ENCODE results near the gene RPA3. TPM values are rescaled to one million over a fixed set of nuclear protein-coding genes. Genes with fewer than 3 reads are reported as not detected.

Gene RPA3
- total and polyA plus RNA-seq, 2 donors (not counting 3 experiments of a cell fraction or from before 2014, with no cell fraction given) = 15.6 to 34.4 TPM

GRCh38 chr7:7664291-7664690, 54.1 kb downstream of the RPA3 start:
- Histone ChIP-seq H3K4me2 (ENCODE audit: insufficient read depth, low read length) (no peak overlapping the region), H3K9me1 (replicated peaks; ENCODE audit: control insufficient read depth, extremely low read depth, insufficient read depth, low read length) (peaks cover 2% of the 10 kb centered on the region), H3K9ac (replicated peaks; ENCODE audit: extremely low read depth, insufficient read depth, low read length) (no peak overlapping the region), H2AFZ (ENCODE audit: low read depth, low read length) (peak overlapping the region; percentile 26), H3K27me3 (ENCODE audit: control insufficient read depth in 2 of 2, insufficient read depth in 2 of 2, low read length in 2 of 2) (no peaks in the 10 kb centered on the region), H3K79me2 (ENCODE audit: control insufficient read depth, insufficient read depth, low read length) (no peaks in the 10 kb centered on the region), H3K36me3 (ENCODE audit: control insufficient read depth in 2 of 2, extremely low read depth in 1 of 2, insufficient read depth in 2 of 2, low read length in 2 of 2) (no peaks in the 10 kb centered on the region), H3K4me1 (ENCODE audit: control insufficient read depth, extremely low read depth, insufficient read depth, low read length) (no peaks in the 10 kb centered on the region), H4K20me1 (replicated peaks; ENCODE audit: control insufficient read depth, extremely low read depth, insufficient read depth, low read length) (no peaks in the 10 kb centered on the region), H3K27ac (ENCODE audit: insufficient read depth, low read depth, low read length) (no peak overlapping the region), H3K4me3 (replicated peaks in 1 of 3; ENCODE audit: insufficient read depth in 1 of 3, low read depth in 1 of 3, low read length in 3 of 3) (no peak overlapping the region), H3K9me3 (replicated peaks; ENCODE audit: control insufficient read depth, insufficient read depth, low read length) (no peaks in the 10 kb centered on the region)
- intact Hi-C loops (cut with micrococcal nuclease) (loop anchor here (5.0 kb wide), 1 partner anchor 633 kb away; no protein-coding TSS in a partner anchor), dilution Hi-C loops (cut with MboI; ENCODE audit: extremely low pct_ligation_motif_present, low sequenced_read_pairs) (no loop called here)
- CTCF ChIA-PET = interaction anchor here (1.0 to 2.0 kb wide), 3 partner anchors 17 to 632 kb away, joined by 5 to 8 read pairs (median 5); no protein-coding TSS in a partner anchor
- POLR2A ChIA-PET = no interaction called here
- DNase-seq (ENCODE audit: low read depth, low spot score) (peak; percentile 31), FAIRE-seq (no peak)
- TF ChIP-seq POLR2AphosphoS5 (IDR thresholded peaks at IDR 0.05; ENCODE audit: insufficient read depth, low read depth, low read length) (no peak), POLR2A (IDR thresholded peaks at IDR 0.05; ENCODE audit: low read depth, low read length) (no peak), EZH2 (IDR thresholded peaks at IDR 0.05; ENCODE audit: borderline replicate concordance, low read depth, low read length, severe bottlenecking) (no peak), GATA2 (IDR thresholded peaks at IDR 0.05; ENCODE audit: insufficient read depth, insufficient read length, low read depth, low read length) (no peak), CTCF (IDR thresholded peaks at IDR 0.05; ENCODE audit: extremely low read depth in 1 of 2, insufficient read depth in 1 of 2, low read depth in 1 of 2, low read length in 2 of 2) (no peak), MYC (IDR thresholded peaks at IDR 0.05; ENCODE audit: low read depth, low read length) (no peak), JUN (IDR thresholded peaks at IDR 0.05; ENCODE audit: borderline replicate concordance, insufficient read depth, insufficient read length, low read depth) (no peak), MAX (IDR thresholded peaks at IDR 0.05; ENCODE audit: insufficient read depth, insufficient read length) (no peak), FOS (IDR thresholded peaks at IDR 0.05; ENCODE audit: borderline replicate concordance, insufficient read depth, low read length) (no peak)
- no TSS peak for BruUV-seq (replicated peaks)
